Endothelial cell of umbilical vein (primary cell): ENCODE data around the gene AQP3.

Experiments
- CTCF ChIP-seq, 2 donors: IDR thresholded peaks; 1 replicate in 1 of 2; 2 replicates in 1 of 2; pipeline ENCODE4 v1.5.1; 2011; ENCODE audit warnings: low read length in 2 of 2, mild to moderate bottlenecking in 2 of 2, moderate library complexity in 2 of 2, control low read depth in 1 of 2, inconsistent platforms in 1 of 2, low read depth in 1 of 2; ENCODE audit not compliant: insufficient read depth in 1 of 2; ENCODE audit errors: extremely low read depth in 1 of 2
- EZH2 ChIP-seq: IDR thresholded peaks from 2 replicates; pipeline ENCODE4 v1.6.1; 2012; ENCODE audit warnings: borderline replicate concordance, low read depth, mild to moderate bottlenecking, moderate library complexity, low read length, inconsistent platforms; ENCODE audit not compliant: severe bottlenecking
- MAX ChIP-seq: IDR thresholded peaks from 2 replicates; pipeline ENCODE4 v1.6.1; 2011; ENCODE audit not compliant: insufficient read depth, insufficient read length
- MYC ChIP-seq: IDR thresholded peaks from one replicate; pipeline ENCODE4 v1.6.1; 2011; ENCODE audit warnings: mild to moderate bottlenecking, low read depth, low read length
- POLR2A ChIP-seq: IDR thresholded peaks from 2 replicates; pipeline ENCODE4 v1.6.1; 2012; ENCODE audit warnings: low read depth, mild to moderate bottlenecking, control low read depth, low read length

GRCh38 chr9:33434317-33435105 lies 12.9 kb downstream of the AQP3 start:
- TF ChIP-seq MAX (no peak), CTCF (IDR thresholded peaks at IDR 0.05; ENCODE audit: extremely low read depth in 1 of 2, insufficient read depth in 1 of 2, low read depth in 1 of 2, low read length in 2 of 2) (no peak), EZH2 (no peak), MYC (no peak), POLR2A (no peak)
